Measurements from ENCODE around the gene ALKBH3. TPM values are rescaled to one million over a fixed set of nuclear protein-coding genes. Genes with fewer than 3 reads are reported as not detected.

The ALKBH3 gene
- polyA plus RNA-seq, 1 donor (not counting 4 experiments of a cell fraction or from before 2014, with no cell fraction given) = 42.4 TPM

DNA sequence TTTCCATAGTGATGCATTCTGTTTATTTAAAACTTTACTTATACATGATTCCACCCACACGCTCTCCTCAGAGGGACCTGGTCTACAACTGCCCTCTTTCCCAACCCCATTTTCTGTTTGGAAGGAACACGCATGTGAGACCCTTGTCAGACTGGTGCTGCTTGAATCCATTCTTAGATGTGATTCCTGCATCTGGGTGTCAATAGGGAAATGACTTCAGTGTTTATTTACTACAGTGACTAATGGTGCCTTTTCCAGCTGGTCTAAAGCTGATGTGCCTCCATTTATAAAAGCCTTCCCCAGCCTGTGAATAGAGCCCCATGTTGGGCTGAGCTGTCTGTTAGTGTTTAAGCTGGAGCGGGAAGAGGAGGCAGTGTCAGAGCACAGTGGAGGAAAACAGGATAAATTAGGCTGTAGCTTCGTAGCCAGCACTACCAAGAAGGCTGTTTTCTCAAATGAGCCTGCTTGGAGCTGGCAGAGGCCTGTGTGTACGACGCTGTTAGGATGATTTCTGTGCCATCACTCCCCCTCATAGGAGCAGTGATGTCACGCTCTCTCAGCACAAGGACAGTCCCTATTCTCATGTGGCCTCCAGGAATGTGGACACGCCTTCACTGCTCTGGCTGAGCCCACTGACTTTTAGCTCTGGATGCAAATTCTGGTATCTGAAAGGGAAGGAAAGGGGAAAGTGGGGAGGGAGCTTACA lies 42.9 kb downstream of the ALKBH3 start:
- Histone ChIP-seq H3K9me1 (ENCODE audit: control insufficient read depth, extremely low read depth, insufficient read depth, low read length) (no peaks in the 10 kb centered on the region), H3K27ac (ENCODE audit: control insufficient read depth, insufficient read depth, low read length) (no peak overlapping the region), H4K20me1 (ENCODE audit: control insufficient read depth, extremely low read depth, insufficient read depth, low read length) (no peaks in the 10 kb centered on the region), H3K36me3 (ENCODE audit: control insufficient read depth in 2 of 2, extremely low read depth in 1 of 2, insufficient read depth in 2 of 2, low read length in 2 of 2) (peaks cover 7 to 8% of the 10 kb centered on the region in 2 experiments), H3K9ac (ENCODE audit: control insufficient read depth, extremely low read depth, insufficient read depth, low read length) (no peak overlapping the region), H2AFZ (ENCODE audit: control insufficient read depth, low read length) (no peak overlapping the region), H3K9me3 (ENCODE audit: control insufficient read depth, low read depth, low read length) (no peaks in the 10 kb centered on the region), H3K4me2 (ENCODE audit: control insufficient read depth, extremely low read depth, insufficient read depth, low read depth, low read length) (no peak overlapping the region), H3K4me1 (ENCODE audit: control insufficient read depth, extremely low read depth, insufficient read depth, low read length) (peaks cover 17% of the 10 kb centered on the region), H3K79me2 (ENCODE audit: control insufficient read depth, insufficient read depth, low read length) (no peaks in the 10 kb centered on the region), H3K4me3 (ENCODE audit: control insufficient read depth in 2 of 3, extremely low read depth in 1 of 3, insufficient read depth in 2 of 3, low read depth in 1 of 3, low read length in 3 of 3) (no peak overlapping the region), H3K27me3 (ENCODE audit: control insufficient read depth, extremely low read depth, insufficient read depth, low read length) (no peaks in the 10 kb centered on the region)
- no peak for DNase-seq (ENCODE audit: low read depth, low spot score)
- FAIRE-seq = no peak
- TF ChIP-seq EZH2 (IDR thresholded peaks at IDR 0.05; ENCODE audit: low read length) = no peak
- TF ChIP-seq, protein P1, sequence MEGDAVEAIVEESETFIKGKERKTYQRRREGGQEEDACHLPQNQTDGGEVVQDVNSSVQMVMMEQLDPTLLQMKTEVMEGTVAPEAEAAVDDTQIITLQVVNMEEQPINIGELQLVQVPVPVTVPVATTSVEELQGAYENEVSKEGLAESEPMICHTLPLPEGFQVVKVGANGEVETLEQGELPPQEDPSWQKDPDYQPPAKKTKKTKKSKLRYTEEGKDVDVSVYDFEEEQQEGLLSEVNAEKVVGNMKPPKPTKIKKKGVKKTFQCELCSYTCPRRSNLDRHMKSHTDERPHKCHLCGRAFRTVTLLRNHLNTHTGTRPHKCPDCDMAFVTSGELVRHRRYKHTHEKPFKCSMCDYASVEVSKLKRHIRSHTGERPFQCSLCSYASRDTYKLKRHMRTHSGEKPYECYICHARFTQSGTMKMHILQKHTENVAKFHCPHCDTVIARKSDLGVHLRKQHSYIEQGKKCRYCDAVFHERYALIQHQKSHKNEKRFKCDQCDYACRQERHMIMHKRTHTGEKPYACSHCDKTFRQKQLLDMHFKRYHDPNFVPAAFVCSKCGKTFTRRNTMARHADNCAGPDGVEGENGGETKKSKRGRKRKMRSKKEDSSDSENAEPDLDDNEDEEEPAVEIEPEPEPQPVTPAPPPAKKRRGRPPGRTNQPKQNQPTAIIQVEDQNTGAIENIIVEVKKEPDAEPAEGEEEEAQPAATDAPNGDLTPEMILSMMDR (optimal IDR thresholded peaks at IDR 0.05 in 1 of 3, IDR thresholded peaks at IDR 0.05 in 1 of 3, conservative IDR thresholded peaks at IDR 0.05 in 1 of 3; ENCODE audit: extremely low read depth in 1 of 3, insufficient read depth in 2 of 3, low read length in 3 of 3) = no peak
- dilution Hi-C loops (cut with MboI; ENCODE audit: extremely low pct_ligation_motif_present, low sequenced_read_pairs) = no loop called here

DNA sequence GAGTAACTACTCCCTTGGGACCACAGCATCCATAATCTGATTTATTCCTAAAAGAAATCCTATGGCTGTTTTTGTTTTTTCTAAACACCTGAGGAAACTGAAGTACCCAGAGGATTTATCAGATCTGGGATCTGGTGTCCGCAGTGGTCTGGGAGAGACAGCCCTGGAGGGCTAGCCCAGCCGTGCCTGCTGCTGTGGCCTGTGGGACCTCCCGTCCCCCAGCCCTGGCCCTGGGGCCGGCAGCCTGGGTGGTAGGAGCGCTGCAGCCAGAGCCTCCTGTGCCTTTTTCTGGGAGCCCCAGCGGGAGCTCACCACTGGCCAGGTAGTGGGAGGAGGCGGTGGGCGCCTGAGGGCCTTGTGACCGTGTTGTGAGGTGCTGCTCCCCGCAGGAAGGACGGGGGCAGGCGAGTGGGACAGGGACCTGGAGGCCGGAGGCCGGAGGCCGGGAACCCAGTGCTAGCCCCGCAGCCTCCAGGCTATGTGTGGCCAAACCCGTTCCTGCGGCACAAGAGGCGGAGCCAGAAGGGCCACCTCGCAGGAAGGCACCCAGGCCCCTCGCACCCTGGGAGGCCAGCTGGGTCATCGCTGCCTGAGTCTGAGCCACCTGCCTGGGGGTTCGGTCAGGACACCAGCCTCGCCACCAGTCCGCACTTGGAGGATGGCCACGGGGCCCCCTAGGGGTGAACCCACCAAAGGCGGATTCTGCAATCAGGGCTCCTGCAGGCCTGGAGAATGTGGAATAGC lies 43.7 kb downstream of the ALKBH3 start:
- no peak overlapping the region for H3K9ac ChIP-seq (ENCODE audit: control insufficient read depth, extremely low read depth, insufficient read depth, low read length)
- H3K79me2 ChIP-seq (ENCODE audit: control insufficient read depth, insufficient read depth, low read length) = no peaks in the 10 kb centered on the region
- dilution Hi-C loops (cut with MboI; ENCODE audit: extremely low pct_ligation_motif_present, low sequenced_read_pairs) = no loop called here
- H3K9me1 ChIP-seq (ENCODE audit: control insufficient read depth, extremely low read depth, insufficient read depth, low read length) = no peaks in the 10 kb centered on the region
- no peak overlapping the region for H3K4me2 ChIP-seq (ENCODE audit: control insufficient read depth, extremely low read depth, insufficient read depth, low read depth, low read length)
- H3K27me3 ChIP-seq (ENCODE audit: control insufficient read depth, extremely low read depth, insufficient read depth, low read length) = no peaks in the 10 kb centered on the region
- FAIRE-seq (no peak), DNase-seq (ENCODE audit: low read depth, low spot score) (no peak)
- TF ChIP-seq, protein P1 (optimal IDR thresholded peaks at IDR 0.05 in 1 of 3, IDR thresholded peaks at IDR 0.05 in 1 of 3, conservative IDR thresholded peaks at IDR 0.05 in 1 of 3; ENCODE audit: extremely low read depth in 1 of 3, insufficient read depth in 2 of 3, low read length in 3 of 3) = peak in 1 of 3 experiments; percentile 11
- no peak for TF ChIP-seq EZH2 (IDR thresholded peaks at IDR 0.05; ENCODE audit: low read length)
- H4K20me1 ChIP-seq (ENCODE audit: control insufficient read depth, extremely low read depth, insufficient read depth, low read length) = no peaks in the 10 kb centered on the region
- H3K9me3 ChIP-seq (ENCODE audit: control insufficient read depth, low read depth, low read length) = no peaks in the 10 kb centered on the region
- peaks cover 5 to 8% of the 10 kb centered on the region in 2 experiments for H3K36me3 ChIP-seq (ENCODE audit: control insufficient read depth in 2 of 2, extremely low read depth in 1 of 2, insufficient read depth in 2 of 2, low read length in 2 of 2)
- no peak overlapping the region for H2AFZ ChIP-seq (ENCODE audit: control insufficient read depth, low read length)
- H3K4me1 ChIP-seq (ENCODE audit: control insufficient read depth, extremely low read depth, insufficient read depth, low read length) = peaks cover 17% of the 10 kb centered on the region
- no peak overlapping the region for H3K4me3 ChIP-seq (ENCODE audit: control insufficient read depth in 2 of 3, extremely low read depth in 1 of 3, insufficient read depth in 2 of 3, low read depth in 1 of 3, low read length in 3 of 3)
- no peak overlapping the region for H3K27ac ChIP-seq (ENCODE audit: control insufficient read depth, insufficient read depth, low read length)
